Measurements from ENCODE around the gene ANO6. TPM values are rescaled to one million over a fixed set of nuclear protein-coding genes. Genes with fewer than 3 reads are reported as not detected.

The ANO6 gene
- total RNA-seq, 1 donor from 2014 or later = 49.0 TPM

DNA sequence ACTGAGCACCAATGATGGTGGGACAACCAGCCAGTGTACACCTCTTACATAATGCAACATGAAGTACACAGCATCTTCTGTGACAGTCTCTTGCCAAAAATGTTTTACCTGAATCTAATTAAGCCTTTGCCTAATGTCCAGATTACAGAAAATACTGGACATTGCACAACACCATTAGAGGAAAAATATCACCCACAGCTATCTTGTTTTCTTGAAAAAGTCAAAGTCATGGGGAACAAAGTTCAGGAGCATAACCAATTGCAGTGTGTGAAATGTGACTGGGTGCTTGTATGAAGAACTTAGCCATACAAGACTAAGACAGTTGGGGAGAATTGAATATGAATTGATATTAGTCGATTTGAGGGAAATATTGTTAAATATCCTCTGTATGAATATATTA, 12.1 kb upstream of the ANO6 start:
- H3K27ac ChIP-seq = no peak overlapping the region
- H3K4me1 ChIP-seq = no peaks in the 10 kb centered on the region
- Mint-ChIP-seq H3K36me3 (no peaks in the 10 kb centered on the region), H3K4me3 (no peak overlapping the region), H3K27me3 (ENCODE audit: insufficient read depth, low read depth) (no peaks in the 10 kb centered on the region), H3K9me3 (no peaks in the 10 kb centered on the region), H3K4me1 (no peaks in the 10 kb centered on the region), H3K27ac (no peak overlapping the region)
- no peaks in the 10 kb centered on the region for H3K9me3 ChIP-seq (ENCODE audit: low read depth)
- no peak overlapping the region for H3K9ac ChIP-seq
- H3K27me3 ChIP-seq = no peaks in the 10 kb centered on the region
- H4K20me1 ChIP-seq (ENCODE audit: low read depth) = no peaks in the 10 kb centered on the region
- H3K4me3 ChIP-seq = no peak overlapping the region
- no peak for DNase-seq (ENCODE audit: low spot score)
- no peak overlapping the region for H3K4me2 ChIP-seq
- no peaks in the 10 kb centered on the region for H3F3A ChIP-seq (ENCODE audit: low read depth)
- TF ChIP-seq CTCF (IDR thresholded peaks at IDR 0.05) (no peak), EZH2phosphoT487 (IDR thresholded peaks at IDR 0.05) (no peak), EZH2 (IDR thresholded peaks at IDR 0.05) (no peak)
- H3K79me2 ChIP-seq (ENCODE audit: low read depth) = no peaks in the 10 kb centered on the region
- no peaks in the 10 kb centered on the region for H3K36me3 ChIP-seq
- H2AFZ ChIP-seq (replicated peaks) = no peak overlapping the region

- no peak overlapping the region for H3K27ac Mint-ChIP-seq
These were observed 11.1 kb upstream of the ANO6 start for GRCh38 chr12:45204757-45205156.

GRCh38 chr12:45205165-45205825, 10.6 kb upstream of the ANO6 start:
- no peaks in the 10 kb centered on the region for H4K20me1 ChIP-seq (ENCODE audit: low read depth)
- no peak overlapping the region for H3K4me3 Mint-ChIP-seq
- no peaks in the 10 kb centered on the region for H3K27me3 Mint-ChIP-seq (ENCODE audit: insufficient read depth, low read depth)
- H3K9ac ChIP-seq = no peak overlapping the region
- no peak for DNase-seq (ENCODE audit: low spot score)
- no peak for TF ChIP-seq CTCF (IDR thresholded peaks at IDR 0.05)
- no peak overlapping the region for H3K27ac ChIP-seq
- no peaks in the 10 kb centered on the region for H3K27me3 ChIP-seq
- H3K4me2 ChIP-seq = no peak overlapping the region
- no peaks in the 10 kb centered on the region for H3K9me3 ChIP-seq (ENCODE audit: low read depth)
- H3K36me3 ChIP-seq = no peaks in the 10 kb centered on the region
- no peaks in the 10 kb centered on the region for H3K9me3 Mint-ChIP-seq
- H2AFZ ChIP-seq (replicated peaks) = no peak overlapping the region
- no peaks in the 10 kb centered on the region for H3K79me2 ChIP-seq (ENCODE audit: low read depth)
- no peaks in the 10 kb centered on the region for H3K4me1 ChIP-seq
- H3K27ac Mint-ChIP-seq = no peak overlapping the region
- no peaks in the 10 kb centered on the region for H3K4me1 Mint-ChIP-seq
- no peaks in the 10 kb centered on the region for H3F3A ChIP-seq (ENCODE audit: low read depth)
- no peaks in the 10 kb centered on the region for H3K36me3 Mint-ChIP-seq
- no peak overlapping the region for H3K4me3 ChIP-seq

More at GRCh38 chr12:45204757-45205156, 11.1 kb upstream of the ANO6 start:
- Histone ChIP-seq H3K36me3 (no peaks in the 10 kb centered on the region), H3K27me3 (no peaks in the 10 kb centered on the region), H3F3A (ENCODE audit: low read depth) (no peaks in the 10 kb centered on the region), H2AFZ (replicated peaks) (no peak overlapping the region), H3K4me3 (no peak overlapping the region), H3K4me1 (no peaks in the 10 kb centered on the region), H3K27ac (no peak overlapping the region), H3K9me3 (ENCODE audit: low read depth) (no peaks in the 10 kb centered on the region), H4K20me1 (ENCODE audit: low read depth) (no peaks in the 10 kb centered on the region), H3K9ac (no peak overlapping the region), H3K4me2 (no peak overlapping the region), H3K79me2 (ENCODE audit: low read depth) (no peaks in the 10 kb centered on the region)
- no peaks in the 10 kb centered on the region for H3K36me3 Mint-ChIP-seq
- no peaks in the 10 kb centered on the region for H3K4me1 Mint-ChIP-seq
- no peak overlapping the region for H3K4me3 Mint-ChIP-seq
- no peaks in the 10 kb centered on the region for H3K9me3 Mint-ChIP-seq
- no peaks in the 10 kb centered on the region for H3K27me3 Mint-ChIP-seq (ENCODE audit: insufficient read depth, low read depth)
- no peak for DNase-seq (ENCODE audit: low spot score)
- no peak for TF ChIP-seq EZH2phosphoT487 (IDR thresholded peaks at IDR 0.05)
- no peak for TF ChIP-seq EZH2 (IDR thresholded peaks at IDR 0.05)
- no peak for TF ChIP-seq CTCF (IDR thresholded peaks at IDR 0.05)

Data from neural progenitor cell (in vitro differentiated cells).